Measurements from ENCODE around the gene NUDCD2. TPM values are rescaled to one million over a fixed set of nuclear protein-coding genes. Genes with fewer than 3 reads are reported as not detected.

Gene NUDCD2
- total RNA-seq, 1 donor from 2014 or later = 15.9 TPM

- no peaks in the 10 kb centered on the region for H3K27me3 Mint-ChIP-seq (ENCODE audit: low read depth, unreplicated experiment)
- no peaks in the 10 kb centered on the region for H3K4me1 ChIP-seq (ENCODE audit: insufficient read depth, low read length)
- H3K4me3 Mint-ChIP-seq (ENCODE audit: unreplicated experiment) = no peak overlapping the region
- H2AFZ ChIP-seq (ENCODE audit: low read depth, low read length) = no peak overlapping the region
- no peak overlapping the region for H3K4me3 ChIP-seq (ENCODE audit: insufficient read depth, low read depth, low read length)
- H3K36me3 Mint-ChIP-seq (ENCODE audit: low read depth, unreplicated experiment) = peaks cover 6% of the 10 kb centered on the region
- H3K27ac Mint-ChIP-seq (ENCODE audit: unreplicated experiment) = no peak overlapping the region
- no peak for TF ChIP-seq EZH2 (IDR thresholded peaks at IDR 0.05; ENCODE audit: insufficient read depth, low read length)
- TF ChIP-seq CTCF (IDR thresholded peaks at IDR 0.05; ENCODE audit: insufficient read depth, low read depth, low read length) = no peak
- DNase-seq (ENCODE audit: low read depth) = no peak
- no peaks in the 10 kb centered on the region for H3K27me3 ChIP-seq (ENCODE audit: insufficient read depth, low read length)
- H3K4me1 Mint-ChIP-seq (ENCODE audit: low read depth, unreplicated experiment) = no peaks in the 10 kb centered on the region
- FAIRE-seq = no peak
- peaks cover 15% of the 10 kb centered on the region for H3K79me2 ChIP-seq (ENCODE audit: insufficient read depth, low read length)
- no peak overlapping the region for H3K27ac ChIP-seq (ENCODE audit: low read depth, low read length)
- no peaks in the 10 kb centered on the region for H3K9me3 Mint-ChIP-seq (ENCODE audit: unreplicated experiment)
- no peak overlapping the region for H3K4me2 ChIP-seq (ENCODE audit: low read length)
- H4K20me1 ChIP-seq (ENCODE audit: insufficient read depth, low read length) = no peaks in the 10 kb centered on the region
- peaks cover 9% of the 10 kb centered on the region for H3K36me3 ChIP-seq (ENCODE audit: insufficient read depth, low read length)
- H3K9me3 ChIP-seq (ENCODE audit: insufficient read depth, low read depth, low read length) = no peaks in the 10 kb centered on the region
- H3K9ac ChIP-seq (ENCODE audit: low read length) = no peak overlapping the region
Measured at GRCh38 chr5:163453705-163454104, 6.2 kb downstream of the NUDCD2 start.

GRCh38 chr5:163451489-163451888, 8.4 kb downstream of the NUDCD2 start:
- H2AFZ ChIP-seq (ENCODE audit: low read depth, low read length) = no peak overlapping the region
- no peak overlapping the region for H3K9ac ChIP-seq (ENCODE audit: low read length)
- peaks cover 26% of the 10 kb centered on the region for H3K36me3 ChIP-seq (ENCODE audit: insufficient read depth, low read length)
- H3K27me3 ChIP-seq (ENCODE audit: insufficient read depth, low read length) = no peaks in the 10 kb centered on the region
- Mint-ChIP-seq H3K4me3 (ENCODE audit: unreplicated experiment) (no peak overlapping the region), H3K27ac (ENCODE audit: unreplicated experiment) (no peak overlapping the region), H3K9me3 (ENCODE audit: unreplicated experiment) (no peaks in the 10 kb centered on the region), H3K27me3 (ENCODE audit: low read depth, unreplicated experiment) (no peaks in the 10 kb centered on the region), H3K36me3 (ENCODE audit: low read depth, unreplicated experiment) (peaks cover 15% of the 10 kb centered on the region), H3K4me1 (ENCODE audit: low read depth, unreplicated experiment) (no peaks in the 10 kb centered on the region)
- no peaks in the 10 kb centered on the region for H3K79me2 ChIP-seq (ENCODE audit: insufficient read depth, low read length)
- no peaks in the 10 kb centered on the region for H3K4me1 ChIP-seq (ENCODE audit: insufficient read depth, low read length)
- H4K20me1 ChIP-seq (ENCODE audit: insufficient read depth, low read length) = no peaks in the 10 kb centered on the region
- no peak overlapping the region for H3K4me3 ChIP-seq (ENCODE audit: insufficient read depth, low read depth, low read length)
- H3K9me3 ChIP-seq (ENCODE audit: insufficient read depth, low read depth, low read length) = no peaks in the 10 kb centered on the region
- no peak for TF ChIP-seq EZH2 (IDR thresholded peaks at IDR 0.05; ENCODE audit: insufficient read depth, low read length)
- no peak for TF ChIP-seq CTCF (IDR thresholded peaks at IDR 0.05; ENCODE audit: insufficient read depth, low read depth, low read length)
- no peak overlapping the region for H3K4me2 ChIP-seq (ENCODE audit: low read length)
- no peak for DNase-seq (ENCODE audit: low read depth)
- no peak overlapping the region for H3K27ac ChIP-seq (ENCODE audit: low read depth, low read length)
- FAIRE-seq = no peak

- Histone ChIP-seq H3K4me3 (ENCODE audit: insufficient read depth, low read depth, low read length) (no peak overlapping the region), H3K79me2 (ENCODE audit: insufficient read depth, low read length) (no peaks in the 10 kb centered on the region), H3K4me1 (ENCODE audit: insufficient read depth, low read length) (no peaks in the 10 kb centered on the region), H3K27ac (ENCODE audit: low read depth, low read length) (no peak overlapping the region), H3K4me2 (ENCODE audit: low read length) (no peak overlapping the region), H3K9ac (ENCODE audit: low read length) (no peak overlapping the region), H3K9me3 (ENCODE audit: insufficient read depth, low read depth, low read length) (no peaks in the 10 kb centered on the region), H2AFZ (ENCODE audit: low read depth, low read length) (no peak overlapping the region), H3K36me3 (ENCODE audit: insufficient read depth, low read length) (peaks cover 49% of the 10 kb centered on the region), H3K27me3 (ENCODE audit: insufficient read depth, low read length) (no peaks in the 10 kb centered on the region), H4K20me1 (ENCODE audit: insufficient read depth, low read length) (peaks cover 3% of the 10 kb centered on the region)
- FAIRE-seq (no peak), DNase-seq (ENCODE audit: low read depth) (no peak)
- Mint-ChIP-seq H3K4me3 (ENCODE audit: unreplicated experiment) (no peak overlapping the region), H3K4me1 (ENCODE audit: low read depth, unreplicated experiment) (peaks cover 2% of the 10 kb centered on the region), H3K27ac (ENCODE audit: unreplicated experiment) (no peak overlapping the region), H3K27me3 (ENCODE audit: low read depth, unreplicated experiment) (no peaks in the 10 kb centered on the region), H3K9me3 (ENCODE audit: unreplicated experiment) (no peaks in the 10 kb centered on the region), H3K36me3 (ENCODE audit: low read depth, unreplicated experiment) (peaks cover 20% of the 10 kb centered on the region)
- TF ChIP-seq CTCF (IDR thresholded peaks at IDR 0.05; ENCODE audit: insufficient read depth, low read depth, low read length) (no peak), EZH2 (IDR thresholded peaks at IDR 0.05; ENCODE audit: insufficient read depth, low read length) (no peak)
Measured at GRCh38 chr5:163448491-163448890, 11.4 kb downstream of the NUDCD2 start.
